Measurements from ENCODE around the gene CD109. TPM values are rescaled to one million over a fixed set of nuclear protein-coding genes. Genes with fewer than 3 reads are reported as not detected.

The CD109 gene
- total RNA-seq, 1 experiment from 2014 or later = 3.2 TPM

DNA sequence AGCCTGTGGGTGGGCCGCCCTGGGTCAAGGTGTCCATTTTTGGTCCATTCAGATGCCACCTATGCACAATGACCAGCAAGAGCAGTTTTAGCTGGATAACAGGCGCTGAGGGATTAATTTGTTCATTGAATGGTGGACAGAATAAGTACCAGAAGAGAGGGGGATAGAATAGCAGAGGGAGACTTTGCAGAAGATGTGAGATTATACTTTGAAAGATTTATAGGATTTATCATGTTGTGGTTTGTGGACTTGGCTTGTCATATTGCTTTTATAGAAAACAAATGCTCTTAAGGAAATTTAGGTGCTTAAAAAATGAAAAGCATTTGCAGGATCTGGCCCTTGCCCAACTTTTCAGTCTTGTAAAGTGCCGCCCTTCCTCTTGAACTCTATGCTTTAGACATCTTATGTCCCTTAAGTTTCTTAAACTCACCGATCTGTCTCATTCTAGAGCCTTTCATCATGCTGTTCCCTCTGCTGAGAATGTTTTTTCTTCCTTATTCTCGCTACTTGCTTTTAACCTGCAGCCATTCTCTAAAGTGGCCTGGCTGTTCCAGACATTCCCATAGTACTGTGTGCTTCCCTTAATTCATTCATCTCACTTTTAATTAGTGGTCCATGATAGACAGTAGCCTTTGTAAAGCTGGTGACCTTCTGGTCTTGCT lies 42.5 kb downstream of the CD109 start:
- Histone ChIP-seq H4K91ac (ENCODE audit: insufficient read length, low read depth, low read length) (no peak overlapping the region), H3K4me2 (ENCODE audit: insufficient read depth, insufficient read length, low read length) (no peak overlapping the region), H2BK5ac (ENCODE audit: insufficient read length, low read length) (no peak overlapping the region), H3K9ac (ENCODE audit: extremely low read depth, insufficient read length, low read length) (no peak overlapping the region), H3K9me3 (ENCODE audit: control insufficient read depth, low read depth, low read length) (no peaks in the 10 kb centered on the region), H2AFZ (ENCODE audit: low read length) (no peak overlapping the region), H3K27ac (ENCODE audit: insufficient read length, low read depth, low read length) (no peak overlapping the region), H2BK12ac (ENCODE audit: insufficient read length, low read depth, low read length) (no peak overlapping the region), H3K4me1 (ENCODE audit: insufficient read depth, low read length) (no peaks in the 10 kb centered on the region), H3K79me1 (ENCODE audit: insufficient read depth, low read depth, low read length, poor library complexity, severe bottlenecking) (no peaks in the 10 kb centered on the region), H4K8ac (replicated peaks; ENCODE audit: insufficient read length, low read depth, low read length) (no peak overlapping the region), H3K23ac (ENCODE audit: insufficient read length, low read depth, low read length) (no peak overlapping the region), H3K23me2 (ENCODE audit: insufficient read length, low read depth, low read length, poor library complexity, severe bottlenecking) (no peaks in the 10 kb centered on the region), H4K20me1 (ENCODE audit: control insufficient read depth, insufficient read depth, insufficient read length) (no peaks in the 10 kb centered on the region), H3K14ac (ENCODE audit: insufficient read depth, low read length) (no peak overlapping the region), H2BK120ac (ENCODE audit: low read depth, low read length, poor library complexity, severe bottlenecking) (no peak overlapping the region), H2BK20ac (ENCODE audit: low read depth, low read length, poor library complexity, severe bottlenecking) (no peak overlapping the region), H3K79me2 (ENCODE audit: insufficient read depth, low read length) (no peaks in the 10 kb centered on the region), H3K4ac (ENCODE audit: low read depth, low read length) (no peak overlapping the region), H3T11ph (ENCODE audit: low read length) (no peak overlapping the region), H3K27me3 (ENCODE audit: insufficient read depth, low read length) (no peaks in the 10 kb centered on the region), H4K5ac (ENCODE audit: insufficient read length, low read depth, low read length) (no peak overlapping the region), H2AK5ac (ENCODE audit: insufficient read length, low read length) (no peak overlapping the region), H2BK15ac (ENCODE audit: low read depth, low read length) (no peak overlapping the region), H3K18ac (ENCODE audit: insufficient read length, low read depth, low read length) (no peak overlapping the region), H3K56ac (ENCODE audit: insufficient read length, low read depth, low read length) (no peak overlapping the region)
- Mint-ChIP-seq H3K4me3 (no peak overlapping the region), H3K27me3 (ENCODE audit: low read depth) (no peaks in the 10 kb centered on the region), H3K4me1 (peaks cover 3 to 4% of the 10 kb centered on the region in 2 experiments), H3K36me3 (ENCODE audit: insufficient read depth in 1 of 3, low read depth in 3 of 3) (no peaks in the 10 kb centered on the region), H3K27ac (no peak overlapping the region), H3K9me3 (no peaks in the 10 kb centered on the region)
- WGBS (ENCODE audit: extremely low coverage, insufficient read length, low lambda C conversion rate) = no CpG with 5 or more reads among the region's 5 CpGs
- TF ChIP-seq, protein P1, sequence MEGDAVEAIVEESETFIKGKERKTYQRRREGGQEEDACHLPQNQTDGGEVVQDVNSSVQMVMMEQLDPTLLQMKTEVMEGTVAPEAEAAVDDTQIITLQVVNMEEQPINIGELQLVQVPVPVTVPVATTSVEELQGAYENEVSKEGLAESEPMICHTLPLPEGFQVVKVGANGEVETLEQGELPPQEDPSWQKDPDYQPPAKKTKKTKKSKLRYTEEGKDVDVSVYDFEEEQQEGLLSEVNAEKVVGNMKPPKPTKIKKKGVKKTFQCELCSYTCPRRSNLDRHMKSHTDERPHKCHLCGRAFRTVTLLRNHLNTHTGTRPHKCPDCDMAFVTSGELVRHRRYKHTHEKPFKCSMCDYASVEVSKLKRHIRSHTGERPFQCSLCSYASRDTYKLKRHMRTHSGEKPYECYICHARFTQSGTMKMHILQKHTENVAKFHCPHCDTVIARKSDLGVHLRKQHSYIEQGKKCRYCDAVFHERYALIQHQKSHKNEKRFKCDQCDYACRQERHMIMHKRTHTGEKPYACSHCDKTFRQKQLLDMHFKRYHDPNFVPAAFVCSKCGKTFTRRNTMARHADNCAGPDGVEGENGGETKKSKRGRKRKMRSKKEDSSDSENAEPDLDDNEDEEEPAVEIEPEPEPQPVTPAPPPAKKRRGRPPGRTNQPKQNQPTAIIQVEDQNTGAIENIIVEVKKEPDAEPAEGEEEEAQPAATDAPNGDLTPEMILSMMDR (conservative IDR thresholded peaks at IDR 0.05) = no peak
- DNase-seq = no peak
